Stimulated activated CD4-positive, alpha-beta T cell treated with anti-CD3 and anti-CD28 coated beads, Interleukin-12 subunit alpha, Interleukin-12 subunit beta, amount 100 ng/mL, for 48 hours (primary cell): ENCODE measurements around the gene GIMAP2.
"Not testable (repeated sequence)": the region's sequence is repeated elsewhere in the genome, so short reads cannot be mapped to it uniquely, and the experiment has no call there.

Source experiments
- DNase-seq, 3 donors: peaks; one replicate each; pipeline ENCODE4 v3.0.0-alpha.2; 2020; ENCODE audit warnings: low read depth in 2 of 3, low spot score in 1 of 3

Gene GIMAP2

DNA sequence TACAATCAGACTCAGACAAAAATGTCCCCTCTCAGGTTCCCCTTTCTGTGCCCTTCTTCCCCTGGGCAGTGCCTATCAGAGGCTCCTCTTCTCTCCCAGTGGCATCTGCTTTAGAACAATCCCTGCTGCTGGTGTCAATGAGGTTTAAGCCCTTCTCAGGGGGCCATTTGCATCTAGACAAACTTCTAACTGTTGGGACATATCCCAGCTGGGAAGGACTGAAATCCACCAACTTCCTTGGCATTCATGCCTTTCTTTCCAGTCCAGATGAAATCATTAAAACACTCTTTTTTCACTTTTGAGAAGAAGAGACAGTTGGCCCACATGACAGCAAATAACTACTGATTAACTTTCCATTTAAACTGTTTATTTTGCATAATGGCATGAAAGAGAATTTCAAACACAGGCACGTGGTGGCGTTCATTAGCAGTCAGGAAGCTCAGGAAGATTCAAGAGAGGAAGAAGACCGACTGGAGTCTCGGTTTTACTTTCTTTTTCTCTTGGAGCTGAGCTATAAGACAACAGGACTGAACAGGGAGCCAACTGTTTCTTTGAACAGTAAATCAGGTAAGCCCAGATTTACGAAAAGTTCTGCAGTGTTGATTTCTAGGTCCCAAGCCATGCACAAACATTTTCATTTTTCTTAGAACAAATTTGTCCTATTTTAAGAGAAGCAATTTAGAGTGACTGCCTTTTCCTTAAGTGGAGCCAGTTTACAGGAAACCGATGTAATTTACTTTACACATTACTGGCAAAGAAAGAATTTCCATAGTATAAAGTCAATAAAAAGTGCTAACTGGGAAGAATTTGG lies at the start of gene GIMAP2:
Gene GIMAP2, plus strand, starts transcription at position 488 of the 811 bp plus-strand sequence. CDS start 1,354 bp downstream, outside the sequence.
- no peak for DNase-seq

DNA sequence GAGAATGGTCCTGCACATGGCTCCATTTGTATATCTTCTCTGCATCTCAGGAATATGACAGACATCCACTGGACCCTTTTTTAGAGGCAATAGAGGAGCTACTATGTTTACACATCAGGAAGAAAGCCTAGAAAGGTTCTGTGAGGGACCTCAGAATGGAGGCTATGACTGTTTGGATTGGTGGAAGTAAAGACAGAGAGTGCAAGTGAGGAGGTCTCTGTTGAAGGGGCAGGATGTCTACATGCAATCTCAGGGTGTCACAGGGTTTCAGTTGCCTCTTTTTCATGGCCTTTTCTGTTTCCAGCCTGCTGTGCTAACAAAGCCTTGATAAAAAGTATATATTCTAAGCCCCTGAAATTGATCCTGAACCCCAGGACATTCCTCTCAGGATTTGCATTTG lies 43.7 kb upstream of the GIMAP2 start:
- DNase-seq, result no peak

DNA sequence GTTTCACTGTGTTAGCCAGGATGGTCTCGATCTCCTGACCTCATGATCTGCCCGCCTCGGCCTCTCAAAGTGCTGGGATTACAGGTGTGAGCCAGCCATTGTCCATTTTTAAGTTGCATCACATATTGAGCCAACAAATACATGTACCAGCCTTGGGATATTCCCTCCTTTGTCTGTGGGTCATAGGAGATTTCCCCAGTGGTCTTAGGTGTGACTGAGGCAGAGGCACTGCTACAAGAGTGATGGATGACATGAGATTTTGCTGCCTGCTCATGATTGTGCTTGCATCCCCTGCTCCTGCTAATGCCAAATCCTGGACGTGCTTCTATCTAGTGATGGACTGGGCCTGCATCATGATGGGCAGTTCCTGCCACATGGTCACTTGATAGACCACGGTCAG lies 42.6 kb upstream of the GIMAP2 start:
- no peak for DNase-seq

DNA sequence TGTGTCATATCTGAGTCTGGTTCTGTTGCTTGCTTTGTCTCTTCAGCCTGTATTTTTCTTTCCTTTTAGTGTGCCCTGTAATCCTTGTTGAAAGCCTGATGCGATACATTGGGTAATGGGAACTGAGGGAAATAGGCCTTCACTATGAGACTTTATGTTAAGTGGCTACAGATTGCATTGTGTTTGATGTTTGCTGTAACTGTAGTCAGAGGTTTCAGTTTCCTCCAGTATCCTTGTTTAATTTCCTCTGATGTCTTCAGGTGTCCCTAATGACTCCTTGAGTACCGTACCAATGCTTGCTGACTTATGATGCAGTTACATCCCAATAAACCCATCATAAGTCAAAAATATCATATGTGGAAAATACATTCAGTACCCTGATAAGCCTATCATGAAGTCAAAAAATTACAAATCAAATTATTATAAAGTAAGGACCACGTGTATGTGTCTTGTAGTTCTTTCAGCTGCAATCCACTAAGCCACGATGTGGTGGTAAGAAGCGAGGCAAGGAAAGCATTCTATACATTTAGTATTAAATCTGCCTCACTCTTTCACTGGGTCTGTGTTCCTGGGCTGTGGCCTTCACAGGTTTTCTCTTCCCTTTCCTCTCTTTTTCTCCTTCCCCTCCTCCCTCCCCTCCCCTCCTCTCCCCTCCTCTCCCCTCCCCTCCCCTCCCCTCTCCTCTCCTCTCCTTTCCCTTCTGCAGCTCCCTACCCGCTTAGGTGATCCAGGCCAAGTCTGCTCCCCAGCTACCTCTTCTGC lies 40.1 kb upstream of the GIMAP2 start:
- no peak for DNase-seq

DNA sequence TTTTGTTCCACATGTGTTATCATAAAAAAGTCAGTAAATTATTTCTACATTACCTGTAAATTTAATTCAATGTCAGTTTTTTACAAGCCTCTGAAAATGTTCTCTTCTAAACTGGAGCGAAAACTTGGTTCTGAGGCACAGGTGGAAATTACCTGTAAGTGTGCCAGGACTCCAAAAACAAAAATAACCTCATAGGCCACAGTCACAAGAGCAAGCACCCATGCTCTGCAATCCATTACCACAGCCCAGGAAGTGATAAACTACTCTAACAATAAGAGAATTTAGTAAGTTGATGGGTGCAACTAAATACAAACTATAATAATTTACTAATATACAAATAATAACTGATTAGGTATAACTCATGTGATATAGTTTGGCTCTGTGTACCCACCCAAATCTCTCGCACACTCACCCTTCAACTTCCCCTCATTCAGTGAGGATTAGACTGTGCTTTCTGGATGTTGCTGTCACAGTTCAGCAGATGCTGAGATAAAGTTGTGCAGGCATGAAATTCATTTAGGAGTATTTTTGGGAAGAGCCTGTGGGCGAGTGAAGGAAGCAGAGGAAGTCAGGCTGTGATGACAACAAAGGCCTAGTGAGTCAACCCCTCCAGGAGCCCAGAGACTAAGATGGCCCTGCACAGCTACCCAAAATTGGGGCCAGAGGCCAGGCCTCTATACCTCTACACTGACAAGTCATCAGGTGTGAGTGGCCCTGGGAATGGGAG lies 37.0 kb upstream of the GIMAP2 start:
- DNase-seq, result no peak

DNA sequence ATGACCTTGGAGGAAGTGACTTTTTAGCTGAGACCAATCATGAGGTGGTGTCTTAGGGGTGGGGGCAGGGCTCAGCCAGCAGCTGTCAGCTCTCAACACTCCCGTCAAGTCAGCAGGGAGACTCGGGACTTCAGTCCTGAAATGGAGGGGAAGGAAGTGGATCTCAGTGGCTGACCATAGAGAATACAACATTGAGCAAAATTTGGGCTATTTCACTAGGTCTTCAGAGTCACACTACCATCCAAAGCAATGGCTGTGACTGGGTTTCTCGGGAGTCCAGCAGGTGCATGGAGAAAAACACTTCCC lies 36.5 kb upstream of the GIMAP2 start:
- no peak for DNase-seq

DNA sequence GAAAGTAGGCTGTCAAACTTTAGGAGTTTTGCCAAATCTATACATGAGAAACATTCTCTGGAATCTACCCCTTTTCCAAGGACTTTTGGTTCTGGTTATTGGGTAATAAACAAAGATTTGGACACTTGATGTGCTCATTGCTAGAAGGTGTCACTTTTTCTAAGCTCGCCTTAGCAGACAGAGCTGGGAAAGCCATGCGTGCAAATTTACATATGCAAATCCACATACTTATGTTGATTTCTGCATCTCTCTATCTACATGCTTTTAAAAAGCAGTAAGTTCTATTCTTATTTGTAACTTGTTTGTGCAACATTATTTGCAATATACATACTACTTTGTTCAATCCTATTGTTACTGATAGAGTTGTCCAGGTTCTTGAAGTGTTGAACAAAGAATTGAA lies 30.8 kb upstream of the GIMAP2 start:
- DNase-seq, result no peak

DNA sequence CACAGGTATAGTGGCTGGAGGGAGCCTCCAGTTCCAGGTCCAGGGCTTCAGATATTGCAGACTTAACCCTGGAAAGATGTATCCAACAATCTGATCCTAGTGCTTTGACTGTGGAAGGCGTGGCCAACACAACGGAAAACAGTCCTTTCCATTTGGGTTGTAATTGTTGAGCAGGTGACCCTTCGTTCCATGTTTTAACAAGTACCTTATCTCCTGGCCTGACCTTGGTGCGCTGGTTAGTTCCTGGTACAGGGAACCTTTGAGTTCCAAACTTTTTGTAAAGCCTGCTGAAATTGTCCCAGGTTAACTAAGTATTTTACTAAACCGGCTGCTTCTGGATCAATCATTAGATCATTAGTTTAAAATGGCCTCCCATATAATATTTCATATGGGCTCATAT lies 29.5 kb upstream of the GIMAP2 start:
- DNase-seq, result no peak

DNA sequence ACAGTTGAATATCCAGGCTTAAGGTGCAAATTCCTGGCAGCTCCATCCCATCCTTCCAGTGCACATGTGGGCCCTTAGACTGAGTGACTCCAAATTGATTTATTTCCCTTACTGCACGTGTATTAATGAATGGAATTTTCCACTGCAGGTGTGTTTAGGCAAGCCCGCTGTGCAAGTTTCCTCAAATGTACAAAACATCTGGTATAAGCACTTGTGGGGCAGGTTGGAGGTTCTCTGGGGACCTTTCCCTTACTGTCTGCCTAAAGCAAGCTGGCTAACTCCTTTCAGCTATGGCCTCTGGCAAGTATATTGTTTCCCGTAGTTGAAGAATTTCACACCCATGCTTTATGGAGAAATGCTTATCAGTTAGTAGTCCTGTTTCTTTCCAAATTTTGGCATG lies 28.0 kb upstream of the GIMAP2 start:
- no peak for DNase-seq

DNA sequence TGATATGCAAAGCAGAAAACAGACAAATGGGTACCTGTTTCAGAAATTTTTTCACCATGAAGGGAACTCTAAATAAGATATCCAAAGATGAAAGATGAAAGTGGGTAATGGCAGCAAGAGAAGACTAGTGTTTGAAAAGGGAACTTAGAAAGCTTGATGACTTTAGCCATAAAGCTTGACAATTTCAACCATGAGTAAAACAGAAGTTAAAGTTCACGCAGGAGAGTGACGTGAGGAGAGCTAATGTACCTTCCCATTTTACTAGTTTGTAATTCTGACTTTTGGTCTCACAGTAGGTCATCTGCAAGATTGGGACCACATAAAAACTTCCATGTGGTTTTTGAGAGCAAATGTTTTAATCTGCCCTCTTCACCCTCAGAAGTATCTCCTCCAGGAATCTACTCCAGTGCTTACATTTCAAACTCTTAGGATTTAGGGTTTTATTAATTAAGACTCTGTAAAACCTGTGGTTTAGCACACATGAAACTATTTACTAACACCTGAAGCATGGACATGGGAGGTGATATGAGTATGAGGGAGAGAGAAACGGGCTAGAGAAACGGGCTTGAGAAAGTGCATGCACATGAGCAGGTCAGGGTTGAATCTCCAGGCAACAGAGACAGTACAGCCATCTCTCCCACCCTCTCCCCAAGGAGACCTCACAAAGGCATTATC lies 24.4 kb upstream of the GIMAP2 start:
- DNase-seq, result no peak

DNA sequence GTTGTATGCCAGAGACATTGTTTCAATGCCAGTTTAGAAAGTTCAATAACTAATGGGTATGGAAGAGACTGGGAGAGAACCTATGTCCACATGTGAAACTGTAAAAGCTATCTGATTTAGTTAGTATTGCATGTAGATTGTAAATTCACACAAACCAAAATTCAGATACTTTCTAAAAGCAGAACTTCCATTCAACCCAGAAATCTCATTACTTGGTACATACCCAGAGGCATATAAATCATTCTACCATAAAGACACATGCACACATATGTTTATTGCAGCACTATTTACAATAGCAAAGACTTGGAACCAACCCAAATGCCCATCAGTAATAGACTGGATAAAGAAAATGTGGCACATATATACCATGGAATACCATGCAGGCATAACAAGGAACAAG lies 22.7 kb upstream of the GIMAP2 start:
- DNase-seq, result not testable (repeated sequence)

DNA sequence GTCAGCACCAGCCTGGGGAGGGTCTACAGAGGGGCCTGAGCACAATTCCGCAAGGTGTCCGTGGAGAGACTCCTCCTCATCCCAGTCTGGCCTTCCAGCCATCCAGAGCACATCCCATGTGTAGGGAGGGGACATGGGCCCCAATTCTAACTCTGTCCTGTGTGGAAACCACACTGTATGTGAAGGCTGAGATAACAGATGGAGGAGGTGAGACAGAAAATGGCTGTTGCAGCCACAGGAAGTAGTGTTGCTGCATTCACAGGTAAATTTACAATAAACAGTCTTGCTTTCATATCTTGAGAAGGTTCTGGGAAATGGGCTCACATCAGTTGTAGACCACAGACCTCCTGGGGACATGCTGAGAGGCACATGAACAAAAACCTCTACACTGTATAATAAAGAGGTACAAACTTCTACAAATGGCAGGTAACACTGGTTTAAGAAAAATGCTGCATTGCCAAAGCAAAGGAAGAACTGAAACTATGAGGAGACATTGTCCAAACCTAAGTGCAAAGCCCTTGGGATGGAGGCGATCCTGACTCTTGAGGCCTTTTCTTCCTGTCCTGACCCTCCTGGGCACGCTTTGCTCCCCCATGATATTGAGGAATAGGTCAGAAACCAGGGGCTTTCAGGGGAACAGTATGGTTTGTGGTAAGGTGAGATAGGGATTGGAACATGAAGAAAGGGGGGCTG lies 21.6 kb upstream of the GIMAP2 start:
- DNase-seq, result no peak

DNA sequence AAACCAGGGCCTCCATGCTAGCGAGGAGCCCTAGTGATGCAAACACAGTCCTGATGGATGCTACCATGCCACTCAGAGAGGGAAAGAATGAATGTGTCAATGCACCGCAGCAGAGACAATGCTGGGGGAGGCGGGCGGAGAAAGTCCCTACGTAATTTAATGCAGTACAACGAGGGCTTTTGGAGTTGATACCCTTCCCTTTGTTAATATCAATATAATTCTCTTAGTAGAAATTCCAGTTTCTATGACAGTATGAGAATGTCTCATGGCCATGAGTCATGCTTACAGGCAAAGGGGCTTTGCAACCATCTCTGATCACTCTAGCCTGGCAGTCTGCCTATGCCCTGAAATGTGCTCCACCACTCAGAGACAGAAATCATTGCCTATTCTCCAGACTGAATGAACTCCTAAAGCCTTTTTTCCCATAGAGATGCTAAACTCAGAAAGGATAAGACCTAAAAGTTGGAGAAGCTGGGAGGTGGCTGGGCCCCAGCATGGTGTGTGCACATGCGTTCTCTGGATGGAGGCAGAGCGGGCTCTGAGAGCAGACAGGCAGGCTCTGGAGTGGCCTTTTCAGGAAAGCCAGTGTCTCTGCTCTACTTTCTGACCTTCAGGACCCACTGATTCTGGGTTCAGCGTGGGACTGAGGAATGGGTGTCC lies 20.3 kb upstream of the GIMAP2 start:
- peak in 1 of 3 donors; percentile 56 for DNase-seq

DNA sequence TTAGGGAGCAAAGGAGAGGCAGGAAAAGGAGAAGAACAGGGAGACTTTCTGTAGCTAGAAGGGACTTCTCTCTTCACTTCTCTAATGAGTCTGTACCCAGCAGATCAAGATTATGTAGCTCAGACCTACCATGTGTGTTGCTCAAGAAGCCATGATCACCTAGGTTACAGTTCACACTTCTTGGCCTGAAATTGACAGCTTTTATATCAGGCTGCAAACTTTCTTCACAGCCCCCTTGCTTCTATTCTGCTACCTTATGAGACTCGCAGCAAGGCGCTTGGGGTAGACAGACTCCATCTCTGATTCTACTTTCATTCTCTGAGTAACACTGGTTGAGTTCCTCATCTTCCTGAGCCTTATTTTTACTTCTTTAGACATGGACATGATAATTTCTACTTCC lies 19.6 kb upstream of the GIMAP2 start:
- DNase-seq, result no peak

DNA sequence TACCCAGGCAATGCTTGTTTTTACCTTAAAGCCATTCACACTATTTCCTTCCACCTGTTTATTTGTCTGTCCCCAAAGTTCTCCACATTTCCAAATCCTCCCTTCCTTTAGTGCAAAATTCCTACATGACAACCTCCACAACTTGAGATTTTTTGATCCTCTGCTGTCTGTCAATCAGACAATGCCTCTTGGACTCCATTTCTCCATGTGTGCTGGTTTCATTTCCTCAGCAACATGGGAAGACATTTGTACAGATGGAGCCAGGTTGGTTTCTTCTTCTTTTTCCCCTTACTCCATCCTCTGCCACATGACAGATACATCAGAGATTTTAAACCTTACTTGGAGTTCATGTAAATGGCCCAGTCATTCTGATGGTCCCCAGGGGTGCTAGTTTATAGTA lies 19.1 kb upstream of the GIMAP2 start:
- DNase-seq, result no peak

DNA sequence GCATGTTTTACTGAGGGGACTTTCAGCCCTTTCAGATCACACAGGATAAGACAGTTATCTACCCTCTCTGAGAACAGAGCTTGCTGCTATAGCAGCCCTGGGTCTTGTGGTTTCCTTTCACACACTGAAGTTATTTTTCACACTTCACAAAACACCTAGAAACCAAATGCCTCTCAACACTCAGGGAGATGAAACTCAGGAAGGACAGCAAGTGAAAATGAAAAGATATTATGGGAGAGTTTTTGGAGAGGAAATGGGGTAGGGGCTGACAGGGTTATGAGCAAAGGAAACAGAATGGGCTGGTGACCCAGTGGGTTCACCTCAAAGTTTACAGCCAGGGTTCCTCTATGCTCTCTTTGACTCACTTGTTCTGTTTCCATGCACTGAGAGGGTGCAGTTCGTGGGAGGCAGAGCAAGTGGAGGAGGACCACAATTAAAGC lies 17.0 kb upstream of the GIMAP2 start:
- DNase-seq, result peak in 2 of 3 donors; percentile 47 to 67

DNA sequence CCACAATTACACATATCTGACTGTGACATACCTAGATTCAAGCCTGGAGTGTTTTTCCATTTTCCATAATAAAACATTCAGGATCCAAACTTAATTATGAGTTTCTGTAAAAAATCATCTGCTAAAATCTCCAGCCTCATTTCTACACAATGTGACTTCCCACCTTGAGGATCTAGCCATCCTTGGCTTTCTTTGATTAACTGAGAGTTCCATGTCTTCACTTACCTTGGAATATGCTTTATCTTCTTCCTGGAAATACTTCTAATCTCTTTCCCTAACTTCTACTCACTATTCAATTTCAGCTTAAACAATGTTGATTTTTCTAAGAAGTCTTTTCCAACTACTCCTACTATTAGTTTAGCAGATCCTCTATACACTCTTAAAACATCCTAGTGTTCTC lies 16.5 kb upstream of the GIMAP2 start:
- no peak for DNase-seq

DNA sequence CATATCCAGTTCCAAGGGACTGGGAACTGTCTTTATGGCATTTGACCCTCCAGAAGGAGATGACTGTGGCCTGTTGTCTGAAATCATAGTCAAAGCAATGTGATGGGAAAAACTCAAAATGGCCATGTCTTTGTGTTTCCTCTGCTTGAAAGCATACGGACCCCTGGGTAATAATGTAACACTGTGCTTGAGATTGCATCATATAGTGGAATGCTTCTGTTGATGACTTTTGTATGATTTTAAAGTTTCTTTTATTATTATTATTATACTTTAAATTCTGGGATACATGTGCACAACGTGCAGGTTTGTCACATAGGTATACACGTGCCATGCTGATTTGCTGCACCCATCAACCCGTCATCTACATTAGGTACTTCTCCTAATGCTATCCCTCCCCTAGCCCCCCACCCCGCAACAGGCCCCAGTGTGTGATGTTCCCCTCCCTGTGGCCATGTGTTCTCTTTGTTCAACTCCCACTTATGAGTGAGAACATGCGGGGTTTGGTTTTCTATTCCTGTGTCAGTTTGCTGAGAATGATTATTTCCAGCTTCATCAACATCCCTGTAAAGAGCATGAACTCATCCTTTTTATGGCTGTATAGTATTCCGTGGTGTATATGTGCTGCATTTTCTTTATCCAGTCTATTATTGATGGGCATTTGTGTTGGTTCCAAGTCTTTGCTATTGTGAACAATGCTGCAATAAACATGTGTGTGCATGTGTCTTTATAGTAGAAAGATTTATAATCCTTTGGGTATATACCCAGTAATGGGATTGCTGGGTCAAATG lies 13.5 kb upstream of the GIMAP2 start:
- not testable (repeated sequence) for DNase-seq

DNA sequence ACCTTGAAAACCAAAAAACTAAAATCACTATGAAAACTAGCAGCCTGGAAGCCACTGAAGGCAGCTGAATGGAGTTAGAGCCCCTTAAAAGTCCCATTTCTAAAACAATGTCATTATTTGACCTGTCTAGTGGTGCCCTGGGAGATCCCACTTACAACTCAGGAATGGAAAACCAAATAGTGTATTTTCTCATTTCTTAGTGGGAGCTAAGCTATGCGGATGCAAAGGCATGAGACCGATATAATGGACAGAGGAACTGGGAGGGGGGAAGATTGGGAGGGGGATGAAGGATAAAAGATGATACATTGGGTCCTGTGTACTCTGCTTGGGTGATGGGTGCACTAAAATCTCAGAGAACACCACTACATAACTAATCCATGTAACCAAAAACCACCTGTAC lies 9.8 kb upstream of the GIMAP2 start:
- DNase-seq, result no peak
